Neural cell (in vitro differentiated cells): ENCODE measurements around the gene CAPN15. TPM values are rescaled to one million over a fixed set of nuclear protein-coding genes. Genes with fewer than 3 reads are reported as not detected.
A peak's percentile ranks its signal among the peaks of the same experiment; 100 is the strongest.

Experiments
- H2AFZ ChIP-seq: fragments of 200-600, 300-800 bp; sonication (generic), shearing (Covaris generic); 2 replicates; pipeline ENCODE4 v1.6.0; 2014; ENCODE audit warnings: low read depth, mild to moderate bottlenecking, antibody characterized with exemption, low read length, moderate library complexity
- H3F3A ChIP-seq: fragments of 200-600 bp; shearing (Covaris generic); 2 replicates; pipeline ENCODE4 v1.6.1; 2016; ENCODE audit warnings: mild to moderate bottlenecking, moderate library complexity, mixed read lengths, antibody characterized with exemption, low read length; ENCODE audit not compliant: insufficient read depth, poor library complexity, severe bottlenecking
- H3K27ac ChIP-seq: fragments of 200-600, 300-800 bp; sonication (generic), shearing (Covaris generic); 2 replicates; pipeline ENCODE4 v1.5.1; 2014; ENCODE audit warnings: mild to moderate bottlenecking, low read length, moderate library complexity
- H3K27me3 ChIP-seq: fragments of 300-800, 200-600 bp; sonication (generic), shearing (Covaris generic); 2 replicates; pipeline ENCODE4 v1.6.0; 2014; ENCODE audit warnings: mild to moderate bottlenecking, low read depth, low read length, moderate library complexity; ENCODE audit not compliant: insufficient read depth
- H3K36me3 ChIP-seq: fragments of 300-800, 200-600 bp; sonication (generic), shearing (Covaris generic); 2 replicates; pipeline ENCODE4 v1.5.1; 2014; ENCODE audit warnings: mild to moderate bottlenecking, antibody characterized with exemption, low read length, moderate library complexity; ENCODE audit not compliant: insufficient read depth
- H3K4me2 ChIP-seq: fragments of 300-800, 200-600 bp; sonication (generic), shearing (Covaris generic); 2 replicates; pipeline ENCODE4 v1.6.0; 2014; ENCODE audit warnings: mild to moderate bottlenecking, low read length
- H3K4me3 ChIP-seq: fragments of 300-800, 200-600 bp; sonication (generic), shearing (Covaris generic); 2 replicates; pipeline ENCODE4 v1.5.1; 2014; ENCODE audit warnings: mild to moderate bottlenecking, low read length, moderate library complexity
- H3K79me2 ChIP-seq: fragments of 200-600 bp; shearing (Covaris generic); replicated peaks from 2 replicates; pipeline ENCODE4 v1.6.0; 2014; ENCODE audit warnings: mild to moderate bottlenecking, low read length, moderate library complexity; ENCODE audit not compliant: insufficient read depth
- H3K9ac ChIP-seq: fragments of 300-800, 200-600 bp; sonication (generic), shearing (Covaris generic); 2 replicates; pipeline ENCODE4 v1.6.1; 2016; ENCODE audit warnings: mild to moderate bottlenecking, low read length, mixed read lengths
- H3K9me2 ChIP-seq: fragments of 200-600 bp; shearing (Covaris generic); 2 replicates; pipeline ENCODE4 v1.6.1; 2016; ENCODE audit warnings: mild to moderate bottlenecking, low read length, mixed read lengths; ENCODE audit not compliant: insufficient read depth
- H3K9me3 ChIP-seq: fragments of 200-600, 300-800 bp; sonication (generic), shearing (Covaris generic); 2 replicates; pipeline ENCODE4 v1.6.1; 2016; ENCODE audit warnings: mild to moderate bottlenecking, mixed run types, low read length, moderate library complexity, mixed read lengths
- H4K20me1 ChIP-seq: fragments of 200-600 bp; shearing (Covaris generic); 2 replicates; pipeline ENCODE4 v1.6.1; 2016; ENCODE audit warnings: mild to moderate bottlenecking, mixed run types; ENCODE audit not compliant: insufficient read depth
- CTCF ChIP-seq: fragments of 450-650 bp; IDR thresholded peaks from 2 replicates; pipeline ENCODE4 v1.5.1; 2014; ENCODE audit warnings: antibody characterized with exemption, mild to moderate bottlenecking, moderate library complexity; ENCODE audit not compliant: poor library complexity, severe bottlenecking
- EP300 ChIP-seq: fragments of 450-650 bp; conservative IDR thresholded peaks from 2 replicates; pipeline ENCODE4 v1.6.1; 2014; ENCODE audit warnings: antibody characterized with exemption, mild to moderate bottlenecking, moderate library complexity; ENCODE audit not compliant: poor library complexity, severe bottlenecking
- EZH2 ChIP-seq: fragments of 200-600, 300-800 bp; shearing (Covaris generic), sonication (generic); IDR thresholded peaks from 2 replicates; pipeline ENCODE4 v1.6.1; 2014; ENCODE audit warnings: antibody characterized with exemption, low read length, borderline replicate concordance, mild to moderate bottlenecking; ENCODE audit not compliant: insufficient read depth, poor library complexity, severe bottlenecking
- MXI1 ChIP-seq: fragments of 450-650 bp; conservative IDR thresholded peaks from 2 replicates; pipeline ENCODE4 v1.6.1; 2014; ENCODE audit warnings: antibody characterized with exemption, mild to moderate bottlenecking; ENCODE audit not compliant: poor library complexity, severe bottlenecking
- POLR2AphosphoS5 ChIP-seq: IDR thresholded peaks from 2 replicates; pipeline ENCODE4 v1.6.1; 2012
- RAD21 ChIP-seq: fragments of 450-650 bp; conservative IDR thresholded peaks from 2 replicates; pipeline ENCODE4 v1.6.1; 2014; ENCODE audit warnings: antibody characterized with exemption, mild to moderate bottlenecking, moderate library complexity
- SMC3 ChIP-seq: fragments of 450-650 bp; conservative IDR thresholded peaks from 2 replicates; pipeline ENCODE4 v1.6.1; 2014; ENCODE audit warnings: antibody characterized with exemption, mild to moderate bottlenecking, moderate library complexity; ENCODE audit not compliant: poor library complexity
- TAF1 ChIP-seq: IDR thresholded peaks from 2 replicates; pipeline ENCODE4 v1.6.1; 2012; ENCODE audit warnings: low read depth
- polyA plus RNA-seq: library from polyadenylated mRNA; depleted of rRNA; stranded (reverse); fragments of >200 nt; gene quantifications from 2 replicates; pipeline ENCODE4 v1.2.3, GENCODE V29; 2014
- TF ChIP-seq, protein P1 (sequence below): IDR thresholded peaks from 2 replicates; pipeline ENCODE4 v1.6.1; 2012; ENCODE audit warnings: borderline replicate concordance

CAPN15 gene
- polyA plus RNA-seq, 1 donor from 2014 or later = 11.5 TPM

- no peaks in the 10 kb centered on the region for H3F3A ChIP-seq
- H3K27me3 ChIP-seq = no peaks in the 10 kb centered on the region
- no peaks in the 10 kb centered on the region for H3K9me3 ChIP-seq
- no peak overlapping the region for H3K4me3 ChIP-seq
- H3K4me2 ChIP-seq = no peak overlapping the region
- H3K27ac ChIP-seq = no peak overlapping the region
- H2AFZ ChIP-seq = no peak overlapping the region
- H3K9me2 ChIP-seq = no peaks in the 10 kb centered on the region
- no peaks in the 10 kb centered on the region for H4K20me1 ChIP-seq
- H3K79me2 ChIP-seq = no peaks in the 10 kb centered on the region
- no peaks in the 10 kb centered on the region for H3K36me3 ChIP-seq
- no peak for TF ChIP-seq POLR2AphosphoS5
- no peak for TF ChIP-seq TAF1
- TF ChIP-seq RAD21 = peak; percentile 16
- TF ChIP-seq, protein P1, sequence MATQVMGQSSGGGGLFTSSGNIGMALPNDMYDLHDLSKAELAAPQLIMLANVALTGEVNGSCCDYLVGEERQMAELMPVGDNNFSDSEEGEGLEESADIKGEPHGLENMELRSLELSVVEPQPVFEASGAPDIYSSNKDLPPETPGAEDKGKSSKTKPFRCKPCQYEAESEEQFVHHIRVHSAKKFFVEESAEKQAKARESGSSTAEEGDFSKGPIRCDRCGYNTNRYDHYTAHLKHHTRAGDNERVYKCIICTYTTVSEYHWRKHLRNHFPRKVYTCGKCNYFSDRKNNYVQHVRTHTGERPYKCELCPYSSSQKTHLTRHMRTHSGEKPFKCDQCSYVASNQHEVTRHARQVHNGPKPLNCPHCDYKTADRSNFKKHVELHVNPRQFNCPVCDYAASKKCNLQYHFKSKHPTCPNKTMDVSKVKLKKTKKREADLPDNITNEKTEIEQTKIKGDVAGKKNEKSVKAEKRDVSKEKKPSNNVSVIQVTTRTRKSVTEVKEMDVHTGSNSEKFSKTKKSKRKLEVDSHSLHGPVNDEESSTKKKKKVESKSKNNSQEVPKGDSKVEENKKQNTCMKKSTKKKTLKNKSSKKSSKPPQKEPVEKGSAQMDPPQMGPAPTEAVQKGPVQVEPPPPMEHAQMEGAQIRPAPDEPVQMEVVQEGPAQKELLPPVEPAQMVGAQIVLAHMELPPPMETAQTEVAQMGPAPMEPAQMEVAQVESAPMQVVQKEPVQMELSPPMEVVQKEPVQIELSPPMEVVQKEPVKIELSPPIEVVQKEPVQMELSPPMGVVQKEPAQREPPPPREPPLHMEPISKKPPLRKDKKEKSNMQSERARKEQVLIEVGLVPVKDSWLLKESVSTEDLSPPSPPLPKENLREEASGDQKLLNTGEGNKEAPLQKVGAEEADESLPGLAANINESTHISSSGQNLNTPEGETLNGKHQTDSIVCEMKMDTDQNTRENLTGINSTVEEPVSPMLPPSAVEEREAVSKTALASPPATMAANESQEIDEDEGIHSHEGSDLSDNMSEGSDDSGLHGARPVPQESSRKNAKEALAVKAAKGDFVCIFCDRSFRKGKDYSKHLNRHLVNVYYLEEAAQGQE = no peak
- peak; percentile 43 for TF ChIP-seq SMC3
- no peak for TF ChIP-seq EP300
- no peak for TF ChIP-seq EZH2
- TF ChIP-seq CTCF = peak; percentile 31
- TF ChIP-seq MXI1 = no peak
- no peak overlapping the region for H3K9ac ChIP-seq
Measured at GRCh38 chr16:495127-495748, 32.3 kb upstream of the CAPN15 start.

GRCh38 chr16:496097-496886 lies 31.2 kb upstream of the CAPN15 start:
- Histone ChIP-seq H3K4me3 (no peak overlapping the region), H3K27me3 (no peaks in the 10 kb centered on the region), H3K9me3 (no peaks in the 10 kb centered on the region), H4K20me1 (no peaks in the 10 kb centered on the region), H2AFZ (no peak overlapping the region), H3K9me2 (no peaks in the 10 kb centered on the region), H3F3A (no peaks in the 10 kb centered on the region), H3K4me2 (no peak overlapping the region), H3K79me2 (no peaks in the 10 kb centered on the region), H3K36me3 (no peaks in the 10 kb centered on the region), H3K9ac (no peak overlapping the region), H3K27ac (no peak overlapping the region)
- no peak for TF ChIP-seq TAF1
- no peak for TF ChIP-seq EZH2
- TF ChIP-seq MXI1 = no peak
